Calu3 (cell line): Measurements from ENCODE around the gene ARMC6. TPM values are rescaled to one million over a fixed set of nuclear protein-coding genes. Genes with fewer than 3 reads are reported as not detected.
A peak's percentile ranks its signal among the peaks of the same experiment; 100 is the strongest.

Source experiments
- BruUV-seq: library from RNA; stranded (reverse); fragments of 400-500 nt; replicated peaks from 2 replicates; lab custom pipeline; 2021; lab: Mats Ljungman, UMichigan
- CTCF ChIA-PET: fragments of 300-600 bp; sonication (Branson Sonifier 250); formaldehyde crosslinking; loops from one replicate; lab custom pipeline; 2022; ENCODE audit warnings: antibody characterized with exemption; lab: Charles Lee
- DNase-seq: peaks from one replicate; pipeline ENCODE4 v3.0.0; 2022
- H3K27ac Mint-ChIP-seq: one replicate; pipeline ENCODE4 v1.8.0; 2022; ENCODE audit warnings: mixed read lengths; ENCODE audit not compliant: unreplicated experiment
- H3K27me3 Mint-ChIP-seq: one replicate; pipeline ENCODE4 v1.8.0; 2022; ENCODE audit warnings: mixed read lengths; ENCODE audit not compliant: unreplicated experiment
- H3K36me3 Mint-ChIP-seq: one replicate; pipeline ENCODE4 v1.8.0; 2022; ENCODE audit warnings: mild to moderate bottlenecking, moderate library complexity, mixed read lengths; ENCODE audit not compliant: insufficient read depth, unreplicated experiment
- H3K4me1 Mint-ChIP-seq: one replicate; pipeline ENCODE4 v1.8.0; 2022; ENCODE audit warnings: mild to moderate bottlenecking, low read depth, mixed read lengths; ENCODE audit not compliant: unreplicated experiment
- H3K4me3 Mint-ChIP-seq: one replicate; pipeline ENCODE4 v1.8.0; 2022; ENCODE audit warnings: mild to moderate bottlenecking, low read depth, moderate library complexity, mixed read lengths; ENCODE audit not compliant: unreplicated experiment
- H3K9me3 Mint-ChIP-seq: one replicate; pipeline ENCODE4 v1.8.0; 2022; ENCODE audit warnings: low read depth, mixed read lengths; ENCODE audit not compliant: unreplicated experiment
- CTCF ChIP-seq: fragments of 200-600 bp; IDR thresholded peaks from one replicate; pipeline ENCODE4 v1.8.0; 2022; ENCODE audit warnings: antibody characterized with exemption; ENCODE audit not compliant: unreplicated experiment
- intact Hi-C: fragments of 100-400 bp; cut with micrococcal nuclease; formaldehyde crosslinking; loops from one replicate; pipeline ENCODE4 v1.10.0; 2022; ENCODE audit not compliant: unreplicated experiment
- total RNA-seq: library from RNA; stranded (reverse); gene quantifications from 2 replicates; pipeline ENCODE4 v1.2.3, GENCODE V29; 2022

Gene ARMC6
- total RNA-seq, 1 experiment from 2014 or later: 24.0 TPM

- Mint-ChIP-seq H3K27me3 (no peaks in the 10 kb centered on the region), H3K36me3 (peaks cover 35% of the 10 kb centered on the region), H3K4me1 (no peaks in the 10 kb centered on the region), H3K9me3 (no peaks in the 10 kb centered on the region), H3K27ac (peak overlapping the region; percentile 94), H3K4me3 (peak overlapping the region; percentile 78)
- intact Hi-C loops: no loop called here
- CTCF ChIA-PET: no interaction called here
- BruUV-seq: no TSS peak
- no peak for DNase-seq
- no peak for TF ChIP-seq CTCF
These were observed 30.8 kb downstream of the ARMC6 start for GRCh38 chr19:19064098-19064722.

GRCh38 chr19:19064811-19065745, 31.7 kb downstream of the ARMC6 start:
- CTCF ChIA-PET: no interaction called here
- no TSS peak for BruUV-seq
- Mint-ChIP-seq H3K4me1 (no peaks in the 10 kb centered on the region), H3K27ac (peak overlapping the region; percentile 94), H3K27me3 (no peaks in the 10 kb centered on the region), H3K36me3 (peaks cover 29% of the 10 kb centered on the region), H3K9me3 (no peaks in the 10 kb centered on the region), H3K4me3 (peak overlapping the region; percentile 78)
- intact Hi-C loops: no loop called here
- DNase-seq: peak; percentile 4
- no peak for TF ChIP-seq CTCF

- Mint-ChIP-seq H3K4me1 (no peaks in the 10 kb centered on the region), H3K27me3 (no peaks in the 10 kb centered on the region), H3K9me3 (no peaks in the 10 kb centered on the region), H3K27ac (no peak overlapping the region), H3K36me3 (peaks cover 27% of the 10 kb centered on the region), H3K4me3 (no peak overlapping the region)
- DNase-seq: no peak
- CTCF ChIA-PET: interaction anchor here (0.6 kb wide), 1 partner anchor 46 kb away, joined by 6 read pairs; no protein-coding TSS in a partner anchor
- no TSS peak for BruUV-seq
- intact Hi-C loops: no loop called here
- TF ChIP-seq CTCF: no peak
These were observed 34.1 kb downstream of the ARMC6 start for GRCh38 chr19:19067276-19068072.
